Neural cell (in vitro differentiated cells): ENCODE results near the gene CFDP1. TPM values are rescaled to one million over a fixed set of nuclear protein-coding genes. Genes with fewer than 3 reads are reported as not detected.

Experiments used
- H2AFZ ChIP-seq: fragments of 200-600, 300-800 bp; sonication (generic), shearing (Covaris generic); 2 replicates; pipeline ENCODE4 v1.6.0; 2014; ENCODE audit warnings: low read depth, mild to moderate bottlenecking, antibody characterized with exemption, low read length, moderate library complexity
- H3F3A ChIP-seq: fragments of 200-600 bp; shearing (Covaris generic); 2 replicates; pipeline ENCODE4 v1.6.1; 2016; ENCODE audit warnings: mild to moderate bottlenecking, moderate library complexity, mixed read lengths, antibody characterized with exemption, low read length; ENCODE audit not compliant: insufficient read depth, poor library complexity, severe bottlenecking
- H3K27ac ChIP-seq: fragments of 200-600, 300-800 bp; sonication (generic), shearing (Covaris generic); 2 replicates; pipeline ENCODE4 v1.5.1; 2014; ENCODE audit warnings: mild to moderate bottlenecking, low read length, moderate library complexity
- H3K27me3 ChIP-seq: fragments of 300-800, 200-600 bp; sonication (generic), shearing (Covaris generic); 2 replicates; pipeline ENCODE4 v1.6.0; 2014; ENCODE audit warnings: mild to moderate bottlenecking, low read depth, low read length, moderate library complexity; ENCODE audit not compliant: insufficient read depth
- H3K36me3 ChIP-seq: fragments of 300-800, 200-600 bp; sonication (generic), shearing (Covaris generic); 2 replicates; pipeline ENCODE4 v1.5.1; 2014; ENCODE audit warnings: mild to moderate bottlenecking, antibody characterized with exemption, low read length, moderate library complexity; ENCODE audit not compliant: insufficient read depth
- H3K4me2 ChIP-seq: fragments of 300-800, 200-600 bp; sonication (generic), shearing (Covaris generic); 2 replicates; pipeline ENCODE4 v1.6.0; 2014; ENCODE audit warnings: mild to moderate bottlenecking, low read length
- H3K4me3 ChIP-seq: fragments of 300-800, 200-600 bp; sonication (generic), shearing (Covaris generic); 2 replicates; pipeline ENCODE4 v1.5.1; 2014; ENCODE audit warnings: mild to moderate bottlenecking, low read length, moderate library complexity
- H3K79me2 ChIP-seq: fragments of 200-600 bp; shearing (Covaris generic); replicated peaks from 2 replicates; pipeline ENCODE4 v1.6.0; 2014; ENCODE audit warnings: mild to moderate bottlenecking, low read length, moderate library complexity; ENCODE audit not compliant: insufficient read depth
- H3K9ac ChIP-seq: fragments of 300-800, 200-600 bp; sonication (generic), shearing (Covaris generic); 2 replicates; pipeline ENCODE4 v1.6.1; 2016; ENCODE audit warnings: mild to moderate bottlenecking, low read length, mixed read lengths
- H3K9me2 ChIP-seq: fragments of 200-600 bp; shearing (Covaris generic); 2 replicates; pipeline ENCODE4 v1.6.1; 2016; ENCODE audit warnings: mild to moderate bottlenecking, low read length, mixed read lengths; ENCODE audit not compliant: insufficient read depth
- H3K9me3 ChIP-seq: fragments of 200-600, 300-800 bp; sonication (generic), shearing (Covaris generic); 2 replicates; pipeline ENCODE4 v1.6.1; 2016; ENCODE audit warnings: mild to moderate bottlenecking, mixed run types, low read length, moderate library complexity, mixed read lengths
- H4K20me1 ChIP-seq: fragments of 200-600 bp; shearing (Covaris generic); 2 replicates; pipeline ENCODE4 v1.6.1; 2016; ENCODE audit warnings: mild to moderate bottlenecking, mixed run types; ENCODE audit not compliant: insufficient read depth
- CTCF ChIP-seq: fragments of 450-650 bp; IDR thresholded peaks from 2 replicates; pipeline ENCODE4 v1.5.1; 2014; ENCODE audit warnings: antibody characterized with exemption, mild to moderate bottlenecking, moderate library complexity; ENCODE audit not compliant: poor library complexity, severe bottlenecking
- EP300 ChIP-seq: fragments of 450-650 bp; conservative IDR thresholded peaks from 2 replicates; pipeline ENCODE4 v1.6.1; 2014; ENCODE audit warnings: antibody characterized with exemption, mild to moderate bottlenecking, moderate library complexity; ENCODE audit not compliant: poor library complexity, severe bottlenecking
- EZH2 ChIP-seq: fragments of 200-600, 300-800 bp; shearing (Covaris generic), sonication (generic); IDR thresholded peaks from 2 replicates; pipeline ENCODE4 v1.6.1; 2014; ENCODE audit warnings: antibody characterized with exemption, low read length, borderline replicate concordance, mild to moderate bottlenecking; ENCODE audit not compliant: insufficient read depth, poor library complexity, severe bottlenecking
- MXI1 ChIP-seq: fragments of 450-650 bp; conservative IDR thresholded peaks from 2 replicates; pipeline ENCODE4 v1.6.1; 2014; ENCODE audit warnings: antibody characterized with exemption, mild to moderate bottlenecking; ENCODE audit not compliant: poor library complexity, severe bottlenecking
- POLR2AphosphoS5 ChIP-seq: IDR thresholded peaks from 2 replicates; pipeline ENCODE4 v1.6.1; 2012
- RAD21 ChIP-seq: fragments of 450-650 bp; conservative IDR thresholded peaks from 2 replicates; pipeline ENCODE4 v1.6.1; 2014; ENCODE audit warnings: antibody characterized with exemption, mild to moderate bottlenecking, moderate library complexity
- REST ChIP-seq: IDR thresholded peaks from 2 replicates; pipeline ENCODE4 v1.6.1; 2012; ENCODE audit warnings: borderline replicate concordance
- SMC3 ChIP-seq: fragments of 450-650 bp; conservative IDR thresholded peaks from 2 replicates; pipeline ENCODE4 v1.6.1; 2014; ENCODE audit warnings: antibody characterized with exemption, mild to moderate bottlenecking, moderate library complexity; ENCODE audit not compliant: poor library complexity
- TAF1 ChIP-seq: IDR thresholded peaks from 2 replicates; pipeline ENCODE4 v1.6.1; 2012; ENCODE audit warnings: low read depth
- polyA plus RNA-seq: library from polyadenylated mRNA; depleted of rRNA; stranded (reverse); fragments of >200 nt; gene quantifications from 2 replicates; pipeline ENCODE4 v1.2.3, GENCODE V29; 2014

Gene CFDP1
- polyA plus RNA-seq, 1 donor from 2014 or later: 201 TPM

- Histone ChIP-seq H3K4me2 (no peak overlapping the region), H4K20me1 (no peaks in the 10 kb centered on the region), H3K27ac (no peak overlapping the region), H3F3A (no peaks in the 10 kb centered on the region), H3K36me3 (no peaks in the 10 kb centered on the region), H3K4me3 (no peak overlapping the region), H3K9me3 (no peaks in the 10 kb centered on the region), H3K79me2 (peaks cover 72% of the 10 kb centered on the region), H3K27me3 (no peaks in the 10 kb centered on the region), H2AFZ (no peak overlapping the region), H3K9me2 (no peaks in the 10 kb centered on the region), H3K9ac (no peak overlapping the region)
- no peak for TF ChIP-seq TAF1
- no peak for TF ChIP-seq EZH2
- TF ChIP-seq MXI1: no peak
- TF ChIP-seq POLR2AphosphoS5: no peak
- TF ChIP-seq CTCF: no peak
- TF ChIP-seq REST: no peak
- TF ChIP-seq SMC3: no peak
- TF ChIP-seq EP300: no peak
- TF ChIP-seq RAD21: no peak
Measured at GRCh38 chr16:75260851-75261589, 172.3 kb downstream of the CFDP1 start.

- no peak overlapping the region for H3K27ac ChIP-seq
- no peak overlapping the region for H3K9ac ChIP-seq
- H3K9me3 ChIP-seq: no peaks in the 10 kb centered on the region
Measured at GRCh38 chr16:75258807-75259141, 174.5 kb downstream of the CFDP1 start.

More at GRCh38 chr16:75258807-75259141, 174.5 kb downstream of the CFDP1 start:
- Histone ChIP-seq H2AFZ (no peak overlapping the region), H4K20me1 (no peaks in the 10 kb centered on the region), H3K4me2 (no peak overlapping the region), H3K79me2 (peaks cover 60% of the 10 kb centered on the region), H3K36me3 (no peaks in the 10 kb centered on the region), H3K4me3 (no peak overlapping the region), H3F3A (no peaks in the 10 kb centered on the region), H3K27me3 (no peaks in the 10 kb centered on the region), H3K9me2 (no peaks in the 10 kb centered on the region)
- TF ChIP-seq CTCF: no peak
- no peak for TF ChIP-seq POLR2AphosphoS5
